IMR-90 (cell line): ENCODE measurements around the gene IGF1. TPM values are rescaled to one million over a fixed set of nuclear protein-coding genes. Genes with fewer than 3 reads are reported as not detected.

Experiments used
- ATAC-seq: fragments of 200-7000 bp; cut with Tn5 transposase; 2 replicates; pipeline ENCODE4 v1.9.1; 2020; ENCODE audit warnings: low read depth, mild to moderate bottlenecking, moderate library complexity
- BruUV-seq: library from RNA; stranded (reverse); fragments of 400-500 nt; replicated peaks from 2 replicates; lab custom pipeline; 2021; lab: Mats Ljungman, UMichigan
- CTCF ChIA-PET: fragments of 300-600 bp; formaldehyde crosslinking; extraction: SDS; loops from one replicate; lab custom pipeline; 2021; ENCODE audit warnings: antibody characterized with exemption; lab: Yijun Ruan, JAX
- POLR2A ChIA-PET: fragments of 300-600 bp; sonication (Branson Sonifier 250); formaldehyde crosslinking; loops from one replicate; lab custom pipeline; 2022; ENCODE audit warnings: antibody characterized with exemption; ENCODE audit not compliant: unreplicated experiment; lab: Charles Lee
- DNase-seq: peaks from one replicate; pipeline ENCODE4 v3.0.0; 2013
- H2AFZ ChIP-seq: replicated peaks from 2 replicates; pipeline ENCODE3; 2013; ENCODE audit warnings: low read length, mild to moderate bottlenecking; ENCODE audit not compliant: poor library complexity
- H2AK5ac ChIP-seq: 2 replicates; pipeline ENCODE4 v1.6.1; 2013; ENCODE audit warnings: low read depth, low read length, inconsistent platforms
- H2AK9ac ChIP-seq: replicated peaks from 2 replicates; pipeline ENCODE3; 2013; ENCODE audit warnings: mild to moderate bottlenecking, low read depth, low read length, moderate library complexity; ENCODE audit not compliant: poor library complexity
- H2BK120ac ChIP-seq: 2 replicates; pipeline ENCODE4 v1.6.1; 2013; ENCODE audit warnings: low read depth, low read length, inconsistent platforms
- H2BK15ac ChIP-seq: 3 replicates; pipeline ENCODE4 v1.6.1; 2013; ENCODE audit warnings: low read depth, low read length, inconsistent platforms
- H2BK20ac ChIP-seq: 2 replicates; pipeline ENCODE4 v1.6.1; 2013; ENCODE audit warnings: low read depth, mild to moderate bottlenecking, inconsistent platforms, low read length, moderate library complexity
- H2BK5ac ChIP-seq: 2 replicates; pipeline ENCODE4 v1.6.1; 2013; ENCODE audit warnings: mild to moderate bottlenecking, low read depth, low read length, inconsistent platforms; ENCODE audit not compliant: poor library complexity, severe bottlenecking
- H3K14ac ChIP-seq: replicated peaks from 2 replicates; pipeline ENCODE4 v1.6.1; 2013; ENCODE audit warnings: low read depth, low read length, inconsistent platforms
- H3K18ac ChIP-seq: 2 replicates; pipeline ENCODE4 v1.6.1; 2013; ENCODE audit warnings: low read depth, low read length, control low read depth
- H3K23ac ChIP-seq: 2 replicates; pipeline ENCODE4 v1.6.1; 2013; ENCODE audit warnings: low read depth, low read length, inconsistent platforms
- H3K27ac ChIP-seq: 2 replicates; pipeline ENCODE4 v1.5.1; 2013; ENCODE audit warnings: mild to moderate bottlenecking, control low read depth, low read length; ENCODE audit not compliant: insufficient read depth
- H3K27me3 ChIP-seq: 2 replicates; pipeline ENCODE4 v1.6.1; 2013; ENCODE audit warnings: low read length; ENCODE audit not compliant: control insufficient read depth, insufficient read depth
- H3K36me3 ChIP-seq: 2 replicates; pipeline ENCODE4 v1.6.1; 2013; ENCODE audit warnings: low read length, mixed read lengths; ENCODE audit not compliant: control insufficient read depth, insufficient read depth
- H3K4ac ChIP-seq: 2 replicates; pipeline ENCODE4 v1.6.1; 2013; ENCODE audit warnings: low read depth, low read length, inconsistent platforms
- H3K4me1 ChIP-seq: 2 replicates; pipeline ENCODE4 v1.6.1; 2013; ENCODE audit warnings: low read length, mixed read lengths; ENCODE audit not compliant: control insufficient read depth, insufficient read depth
- H3K4me2 ChIP-seq: 2 replicates; pipeline ENCODE4 v1.6.1; 2013; ENCODE audit warnings: low read depth, mild to moderate bottlenecking, control low read depth, low read length, moderate library complexity
- H3K4me3 ChIP-seq: 2 replicates; pipeline ENCODE4 v1.5.1; 2013; ENCODE audit warnings: low read depth, mild to moderate bottlenecking, control low read depth, low read length, moderate library complexity; ENCODE audit not compliant: insufficient read depth
- H3K56ac ChIP-seq: 2 replicates; pipeline ENCODE4 v1.6.1; 2013; ENCODE audit warnings: low read length, inconsistent platforms; ENCODE audit not compliant: insufficient read depth; ENCODE audit errors: extremely low read depth
- H3K79me1 ChIP-seq, 2 experiments: 2 replicates each; pipeline ENCODE4 v1.6.1; 2013; ENCODE audit warnings: low read length in 2 of 2, inconsistent platforms in 1 of 2, low read depth in 1 of 2
- H3K9ac ChIP-seq: 2 replicates; pipeline ENCODE4 v1.6.1; 2013; ENCODE audit warnings: low read depth, low read length, control low read depth
- H3K9me1 ChIP-seq: 2 replicates; pipeline ENCODE4 v1.6.1; 2013; ENCODE audit warnings: low read length, inconsistent platforms; ENCODE audit not compliant: insufficient read depth
- H3K9me3 ChIP-seq: 2 replicates; pipeline ENCODE4 v1.6.1; 2013; ENCODE audit warnings: low read length; ENCODE audit not compliant: control insufficient read depth, insufficient read depth
- H4K20me1 ChIP-seq: 2 replicates; pipeline ENCODE4 v1.6.1; 2013; ENCODE audit warnings: low read length, inconsistent platforms; ENCODE audit not compliant: insufficient read depth
- H4K5ac ChIP-seq: 2 replicates; pipeline ENCODE4 v1.6.1; 2013; ENCODE audit warnings: mild to moderate bottlenecking, low read depth, low read length, control low read depth
- H4K8ac ChIP-seq, 2 experiments: 2 replicates each; pipeline ENCODE4 v1.6.1; 2013; ENCODE audit warnings: low read depth in 2 of 2, low read length in 2 of 2, control low read depth in 1 of 2, inconsistent platforms in 1 of 2
- H4K91ac ChIP-seq: 2 replicates; pipeline ENCODE4 v1.6.1; 2013; ENCODE audit warnings: low read depth, low read length, inconsistent platforms; ENCODE audit not compliant: insufficient read depth
- CEBPB ChIP-seq: IDR thresholded peaks from 2 replicates; pipeline ENCODE4 v1.6.1; 2012; ENCODE audit warnings: low read depth, low read length, improper control_type of control experiment
- FOS ChIP-seq: fragments of 150-350 bp; IDR thresholded peaks from 2 replicates; pipeline ENCODE4 v1.6.1; 2016; ENCODE audit warnings: low read depth, low read length
- MAZ ChIP-seq: IDR thresholded peaks from 2 replicates; pipeline ENCODE4 v1.6.1; 2012; ENCODE audit warnings: low read depth, mild to moderate bottlenecking, low read length, improper control_type of control experiment, moderate library complexity, borderline replicate concordance
- MXI1 ChIP-seq: IDR thresholded peaks from 2 replicates; pipeline ENCODE4 v1.6.1; 2012; ENCODE audit warnings: low read depth, mild to moderate bottlenecking, low read length, moderate library complexity, borderline replicate concordance
- POLR2A ChIP-seq: IDR thresholded peaks from 2 replicates; pipeline ENCODE4 v1.6.1; 2012; ENCODE audit warnings: mild to moderate bottlenecking, low read depth, low read length
- RAD21 ChIP-seq: IDR thresholded peaks from 2 replicates; pipeline ENCODE4 v1.6.1; 2012; ENCODE audit warnings: low read length, improper control_type of control experiment
- RCOR1 ChIP-seq: IDR thresholded peaks from 2 replicates; pipeline ENCODE4 v1.6.1; 2012; ENCODE audit warnings: mild to moderate bottlenecking, low read length, improper control_type of control experiment; ENCODE audit not compliant: insufficient replicate concordance
- RFX5 ChIP-seq: IDR thresholded peaks from 2 replicates; pipeline ENCODE4 v1.8.0; 2012; ENCODE audit warnings: low read depth, mild to moderate bottlenecking, low read length, moderate library complexity
- SMC3 ChIP-seq: fragments of 150-350 bp; IDR thresholded peaks from 2 replicates; pipeline ENCODE4 v1.6.1; 2016; ENCODE audit warnings: low read depth, mild to moderate bottlenecking, antibody characterized with exemption, low read length, moderate library complexity
- WGBS, 2 experiments: methylation state at CpG; one replicate each; pipeline versions ENCODE4 v1.1.5 to v1.1.7; 2013; ENCODE audit warnings: missing lambda C conversion rate in 2 of 2; ENCODE audit not compliant: insufficient read length in 1 of 2; ENCODE audit errors: extremely low coverage in 2 of 2; 5-methylcytosine and 5-hydroxymethylcytosine counted together
- dilution Hi-C: fragments of 300-500 bp; cut with HindIII; formaldehyde crosslinking; loops from one replicate; pipeline ENCODE4 v1.14.3; 2018; ENCODE audit warnings: low sequenced_read_pairs; ENCODE audit not compliant: unreplicated experiment
- in situ Hi-C: fragments of 300-500 bp; cut with MboI; formaldehyde crosslinking; loops from 3 replicates; pipeline ENCODE4 v1.14.3; 2019; ENCODE audit warnings: low sequenced_read_pairs, inconsistent platforms, mixed read lengths
- intact Hi-C: fragments of 100-400 bp; cut with micrococcal nuclease; formaldehyde crosslinking; loops from 2 replicates; pipeline ENCODE4 v1.10.0; 2022
- polyA plus RNA-seq, 3 experiments: library from polyadenylated mRNA; depleted of rRNA; stranded (reverse); fragments of >200 nt; gene quantifications; 2 replicates each; pipeline ENCODE4 v1.2.3, GENCODE V29; 2012; ENCODE audit warnings: low replicate concordance in 1 of 3
- total RNA-seq: library from RNA; depleted of rRNA; stranded (reverse); fragments of >200 nt; gene quantifications from 2 replicates; pipeline ENCODE4 v1.2.3, GENCODE V29; 2012
- TF ChIP-seq, protein P1 (sequence below): fragments of 150-350 bp; IDR thresholded peaks from 2 replicates; pipeline ENCODE4 v1.6.1; 2017; ENCODE audit warnings: mild to moderate bottlenecking, antibody characterized with exemption, low read length, low read depth
- TF ChIP-seq, protein P2 (sequence below): fragments of 150-350 bp; IDR thresholded peaks from 2 replicates; pipeline ENCODE4 v1.6.1; 2016; ENCODE audit warnings: low read depth, mild to moderate bottlenecking, low read length, moderate library complexity, borderline replicate concordance

The IGF1 gene
- total and polyA plus RNA-seq, 2 of the 4 experiments (the other 2 are of a cell fraction) = under 0.01 to 0.12 TPM

DNA sequence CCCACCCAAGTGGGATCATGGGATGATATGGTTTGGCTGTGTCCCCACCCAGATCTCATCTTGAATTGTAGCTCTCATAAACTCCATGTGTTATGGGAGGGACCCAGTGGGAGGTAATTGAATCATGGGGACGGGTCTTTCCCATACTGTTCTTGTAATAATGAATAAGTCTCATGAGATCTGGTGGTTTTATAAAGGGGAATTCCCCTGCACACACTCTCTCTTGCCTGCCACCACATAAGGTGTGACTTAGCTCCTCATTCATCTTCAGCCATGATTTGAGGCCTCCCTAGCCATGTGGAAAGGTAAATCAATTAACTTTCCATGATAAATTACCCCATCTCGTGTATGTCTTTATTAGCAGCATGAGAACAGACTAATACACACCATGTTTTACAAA lies 109.2 kb downstream of the IGF1 start:
- H2AFZ ChIP-seq = no peak overlapping the region
- H3K4me1 ChIP-seq = peaks cover 3% of the 10 kb centered on the region
- in situ Hi-C loops = no loop called here
- H3K18ac ChIP-seq = no peak overlapping the region
- CTCF ChIA-PET = no interaction called here
- no peak overlapping the region for H3K4ac ChIP-seq
- H3K27me3 ChIP-seq = no peaks in the 10 kb centered on the region
- no peaks in the 10 kb centered on the region for H3K36me3 ChIP-seq
- H2AK9ac ChIP-seq = no peak overlapping the region
- no peak overlapping the region for H3K27ac ChIP-seq
- no peak overlapping the region for H2BK20ac ChIP-seq
- H3K14ac ChIP-seq = no peak overlapping the region
- no peaks in the 10 kb centered on the region for H3K79me1 ChIP-seq
- no peak overlapping the region for H3K4me2 ChIP-seq
- POLR2A ChIA-PET = no interaction called here
- H4K20me1 ChIP-seq = no peaks in the 10 kb centered on the region
- H3K9me3 ChIP-seq = no peaks in the 10 kb centered on the region; the same call in 1 of the 2 replicates
- WGBS, 2 experiments = no CpG with 5 or more reads among the region's 2 CpGs
- no peak overlapping the region for H2AK5ac ChIP-seq
- no peak for DNase-seq
- H4K8ac ChIP-seq = no peak overlapping the region
- no TSS peak for BruUV-seq
- H3K4me3 ChIP-seq = no peak overlapping the region
- no peak overlapping the region for H4K91ac ChIP-seq
- no peak overlapping the region for H2BK15ac ChIP-seq
- H3K9me1 ChIP-seq = no peaks in the 10 kb centered on the region
- no peak overlapping the region for H2BK5ac ChIP-seq
- H3K9ac ChIP-seq = no peak overlapping the region
- TF ChIP-seq POLR2A (no peak), MAZ (no peak), CEBPB (no peak), RFX5 (no peak), FOS (no peak), SMC3 (no peak), RCOR1 (no peak), MXI1 (no peak), RAD21 (no peak)
- TF ChIP-seq, protein P1, sequence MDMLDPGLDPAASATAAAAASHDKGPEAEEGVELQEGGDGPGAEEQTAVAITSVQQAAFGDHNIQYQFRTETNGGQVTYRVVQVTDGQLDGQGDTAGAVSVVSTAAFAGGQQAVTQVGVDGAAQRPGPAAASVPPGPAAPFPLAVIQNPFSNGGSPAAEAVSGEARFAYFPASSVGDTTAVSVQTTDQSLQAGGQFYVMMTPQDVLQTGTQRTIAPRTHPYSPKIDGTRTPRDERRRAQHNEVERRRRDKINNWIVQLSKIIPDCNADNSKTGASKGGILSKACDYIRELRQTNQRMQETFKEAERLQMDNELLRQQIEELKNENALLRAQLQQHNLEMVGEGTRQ = no peak
- TF ChIP-seq, protein P2, sequence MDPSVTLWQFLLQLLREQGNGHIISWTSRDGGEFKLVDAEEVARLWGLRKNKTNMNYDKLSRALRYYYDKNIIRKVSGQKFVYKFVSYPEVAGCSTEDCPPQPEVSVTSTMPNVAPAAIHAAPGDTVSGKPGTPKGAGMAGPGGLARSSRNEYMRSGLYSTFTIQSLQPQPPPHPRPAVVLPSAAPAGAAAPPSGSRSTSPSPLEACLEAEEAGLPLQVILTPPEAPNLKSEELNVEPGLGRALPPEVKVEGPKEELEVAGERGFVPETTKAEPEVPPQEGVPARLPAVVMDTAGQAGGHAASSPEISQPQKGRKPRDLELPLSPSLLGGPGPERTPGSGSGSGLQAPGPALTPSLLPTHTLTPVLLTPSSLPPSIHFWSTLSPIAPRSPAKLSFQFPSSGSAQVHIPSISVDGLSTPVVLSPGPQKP = no peak
- H2BK120ac ChIP-seq = no peak overlapping the region
- H3K56ac ChIP-seq = no peak overlapping the region
- ATAC-seq = no peak
- dilution Hi-C loops = no loop called here
- intact Hi-C loops = no loop called here
- H4K5ac ChIP-seq = no peak overlapping the region
- H3K23ac ChIP-seq = no peak overlapping the region
